Pancreas (tissue), 10 donors: Measurements from ENCODE around the gene NAV3. TPM values are rescaled to one million over a fixed set of nuclear protein-coding genes. Genes with fewer than 3 reads are reported as not detected.

ENCODE experiments used
- ATAC-seq, 4 donors: fragments of 200-7000 bp; cut with Tn5 transposase; one replicate each; pipeline versions ENCODE4 v1.8.0 to v1.9.1; 2020; ENCODE audit warnings: mild to moderate bottlenecking in 4 of 4, moderate library complexity in 4 of 4
- DNase-seq, 6 donors: peaks; one replicate each; pipeline ENCODE4 v3.0.0-alpha.2; 2020
- FAIRE-seq: peaks from 2 replicates; lab custom pipeline; 2012; peaks lifted over from hg19 to GRCh38; lab: Jason Lieb, UNC
- H3K27ac ChIP-seq, 4 donors: fragments of 200-600 bp; sonication (generic); 1 replicate in 3 of 4; 2 replicates in 1 of 4; pipeline versions ENCODE4 v1.5.0 to v1.8.0; 2020
- H3K27me3 ChIP-seq, 4 donors: fragments of 200-600 bp; one replicate each; pipeline ENCODE4 v1.8.0; 2021
- H3K36me3 ChIP-seq, 3 donors: fragments of 200-600 bp; sonication (generic) in 1 of 3; one replicate each; pipeline versions ENCODE4 v1.5.0 to v1.8.0; 2020 to 2021
- H3K4me1 ChIP-seq, 3 donors: fragments of 200-600 bp; one replicate each; pipeline ENCODE4 v1.8.0; 2021
- H3K4me3 ChIP-seq, 4 donors: fragments of 200-600 bp; sonication (generic) in 2 of 4; one replicate each; pipeline versions ENCODE4 v1.5.0 to v1.8.0; 2020 to 2021
- H3K9me3 ChIP-seq, 4 donors: fragments of 200-600 bp; one replicate each; pipeline ENCODE4 v1.8.0; 2021
- WGBS, 2 donors: extraction: QIAGEN DNeasy Blood & Tissue Kit; methylation state at CpG; one replicate each; pipeline ENCODE4 v1.1.7; 2013; 5-methylcytosine and 5-hydroxymethylcytosine counted together
- intact Hi-C, 3 donors: fragments of 100-400 bp; cut with DNase I; formaldehyde crosslinking; loops; one replicate each; pipeline versions ENCODE4 v1.11.1 to v1.14.2; 2022
- polyA plus RNA-seq, 2 donors: library from polyadenylated mRNA; stranded (reverse); fragments of 200-250 nt; gene quantifications; one replicate each; pipeline ENCODE4 v1.2.3, GENCODE V29; 2013
- total RNA-seq, 6 donors: library from RNA; stranded (reverse); fragmentation: NEBNext Ultra II Directional in 4 of 6; extraction: Animal tissue kit (Norgen Biotek cat#: 25700) in 4 of 6; gene quantifications; one replicate each; pipeline versions ENCODE4 v1.2.1 to v1.2.4, GENCODE V29; 2021 to 2023
- TF ChIP-seq, protein P1 (sequence below), 4 donors: fragments of 200-600 bp; sonication (generic) in 3 of 4; IDR thresholded peaks; one replicate each; pipeline versions ENCODE4 v1.5.0 to v1.8.0; 2021; ENCODE audit warnings: antibody characterized with exemption in 4 of 4
- donor health status: healthy with polysubstance abuse.
- donor health status: DM: no; HTN: no; CAD: no; lungs with moderate emphysema.
- donor health status: DM: no; HTN: no; CAD: no.
- donor health status: control.
- donor health status: control.
- donor health status: Bipolar disorder and iron deficiency.
- donor health status: DM: yes; HTN: yes; CAD: no.
- donor health status: DM: no; HTN: no; CAD: no.
- donor health status: DM: no; HTN: no; CAD: no.
- donor health status: DM: yes; HTN: yes; CAD: no.

NAV3 gene
- total and polyA plus RNA-seq, 8 donors = 0.46 to 3.7 (median 0.68) TPM

DNA sequence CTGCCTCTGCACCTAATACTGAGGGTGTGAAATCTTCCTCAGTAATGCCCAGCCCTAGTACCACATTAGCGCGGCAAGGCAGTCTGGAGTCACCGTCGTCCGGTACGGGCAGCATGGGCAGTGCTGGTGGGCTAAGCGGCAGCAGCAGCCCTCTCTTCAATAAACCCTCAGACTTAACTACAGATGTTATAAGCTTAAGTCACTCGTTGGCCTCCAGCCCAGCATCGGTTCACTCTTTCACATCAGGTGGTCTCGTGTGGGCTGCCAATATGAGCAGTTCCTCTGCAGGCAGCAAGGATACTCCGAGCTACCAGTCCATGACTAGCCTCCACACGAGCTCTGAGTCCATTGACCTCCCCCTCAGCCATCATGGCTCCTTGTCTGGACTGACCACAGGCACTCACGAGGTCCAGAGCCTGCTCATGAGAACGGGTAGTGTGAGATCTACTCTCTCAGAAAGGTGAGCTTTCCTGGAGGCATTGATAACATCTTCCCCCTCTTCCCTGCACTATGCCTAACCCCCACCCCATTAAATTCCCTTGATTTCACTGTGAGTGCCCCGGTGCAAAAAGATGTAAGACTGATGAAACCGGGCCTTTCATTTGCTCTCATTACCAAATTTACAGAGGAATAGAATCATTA is 291.4 kb downstream of the NAV3 start:
- no peaks in the 10 kb centered on the region for H3K9me3 ChIP-seq
- no peaks in the 10 kb centered on the region for H3K4me1 ChIP-seq
- TF ChIP-seq, protein P1, sequence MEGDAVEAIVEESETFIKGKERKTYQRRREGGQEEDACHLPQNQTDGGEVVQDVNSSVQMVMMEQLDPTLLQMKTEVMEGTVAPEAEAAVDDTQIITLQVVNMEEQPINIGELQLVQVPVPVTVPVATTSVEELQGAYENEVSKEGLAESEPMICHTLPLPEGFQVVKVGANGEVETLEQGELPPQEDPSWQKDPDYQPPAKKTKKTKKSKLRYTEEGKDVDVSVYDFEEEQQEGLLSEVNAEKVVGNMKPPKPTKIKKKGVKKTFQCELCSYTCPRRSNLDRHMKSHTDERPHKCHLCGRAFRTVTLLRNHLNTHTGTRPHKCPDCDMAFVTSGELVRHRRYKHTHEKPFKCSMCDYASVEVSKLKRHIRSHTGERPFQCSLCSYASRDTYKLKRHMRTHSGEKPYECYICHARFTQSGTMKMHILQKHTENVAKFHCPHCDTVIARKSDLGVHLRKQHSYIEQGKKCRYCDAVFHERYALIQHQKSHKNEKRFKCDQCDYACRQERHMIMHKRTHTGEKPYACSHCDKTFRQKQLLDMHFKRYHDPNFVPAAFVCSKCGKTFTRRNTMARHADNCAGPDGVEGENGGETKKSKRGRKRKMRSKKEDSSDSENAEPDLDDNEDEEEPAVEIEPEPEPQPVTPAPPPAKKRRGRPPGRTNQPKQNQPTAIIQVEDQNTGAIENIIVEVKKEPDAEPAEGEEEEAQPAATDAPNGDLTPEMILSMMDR (IDR thresholded peaks at IDR 0.05) = no peak
- no peak overlapping the region for H3K27ac ChIP-seq
- H3K36me3 ChIP-seq = no peaks in the 10 kb centered on the region
- ATAC-seq (no peak), FAIRE-seq (no peak), DNase-seq (peak in 1 of 6 donors; percentile 33)
- no peak overlapping the region for H3K4me3 ChIP-seq
- 70 to 81% methylated on average over 16 of the region's 16 CpGs for WGBS, 2 donors
- intact Hi-C loops = no loop called here
- no peaks in the 10 kb centered on the region for H3K27me3 ChIP-seq

DNA sequence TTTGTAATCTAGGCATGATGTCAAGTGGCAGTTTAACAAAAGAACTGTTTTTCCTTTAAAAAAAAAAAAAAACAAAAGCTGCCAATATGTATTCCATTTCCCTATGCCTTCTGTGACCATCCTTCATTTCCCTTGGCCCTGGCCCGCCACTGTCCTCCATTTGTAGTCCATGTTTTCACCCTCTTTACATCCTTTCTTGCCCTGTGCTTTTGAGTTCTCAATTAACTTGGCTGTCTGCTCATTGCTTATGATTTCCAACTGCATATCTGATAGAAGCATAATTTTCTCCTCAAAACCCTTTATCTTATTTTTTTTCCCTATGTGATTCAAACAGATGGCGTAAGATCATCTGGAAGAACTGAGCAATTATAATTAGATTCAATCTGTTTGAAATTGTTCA is 297.5 kb downstream of the NAV3 start:
- intact Hi-C loops = no loop called here
- ATAC-seq (no peak), FAIRE-seq (no peak), DNase-seq (no peak)
- no peak overlapping the region for H3K27ac ChIP-seq
- TF ChIP-seq, protein P1 (IDR thresholded peaks at IDR 0.05) = no peak
- H3K4me1 ChIP-seq = no peaks in the 10 kb centered on the region
- no peak overlapping the region for H3K4me3 ChIP-seq
- no peaks in the 10 kb centered on the region for H3K36me3 ChIP-seq
- no peaks in the 10 kb centered on the region for H3K9me3 ChIP-seq
- WGBS, 2 donors = 40 to 63% methylated on average over 2 of the region's 2 CpGs
- H3K27me3 ChIP-seq = no peaks in the 10 kb centered on the region

DNA sequence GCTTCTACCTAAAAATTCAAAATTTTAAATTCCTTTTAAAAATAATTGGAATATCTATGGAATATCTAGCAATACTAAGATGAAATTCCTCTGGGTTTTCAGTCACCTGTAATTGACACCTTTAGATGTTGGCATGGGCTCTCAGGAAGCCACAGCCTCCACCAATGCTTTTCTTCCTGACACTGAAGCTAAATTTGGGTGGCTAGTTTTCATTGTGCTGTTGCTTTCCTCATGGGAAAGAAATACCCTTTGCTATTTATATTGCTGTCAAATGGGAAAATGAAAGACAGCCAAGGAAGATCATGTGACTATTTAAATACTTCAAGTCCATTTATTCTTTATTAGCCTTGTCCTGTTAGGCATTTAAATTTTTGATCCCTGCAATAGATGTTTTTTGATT is 313.0 kb downstream of the NAV3 start:
- Histone ChIP-seq H3K27ac (no peak overlapping the region), H3K4me1 (no peaks in the 10 kb centered on the region), H3K9me3 (no peaks in the 10 kb centered on the region), H3K36me3 (no peaks in the 10 kb centered on the region), H3K4me3 (no peak overlapping the region), H3K27me3 (no peaks in the 10 kb centered on the region)
- intact Hi-C loops = no loop called here
- FAIRE-seq (no peak), ATAC-seq (no peak), DNase-seq (no peak)
- TF ChIP-seq, protein P1 (IDR thresholded peaks at IDR 0.05) = no peak

DNA sequence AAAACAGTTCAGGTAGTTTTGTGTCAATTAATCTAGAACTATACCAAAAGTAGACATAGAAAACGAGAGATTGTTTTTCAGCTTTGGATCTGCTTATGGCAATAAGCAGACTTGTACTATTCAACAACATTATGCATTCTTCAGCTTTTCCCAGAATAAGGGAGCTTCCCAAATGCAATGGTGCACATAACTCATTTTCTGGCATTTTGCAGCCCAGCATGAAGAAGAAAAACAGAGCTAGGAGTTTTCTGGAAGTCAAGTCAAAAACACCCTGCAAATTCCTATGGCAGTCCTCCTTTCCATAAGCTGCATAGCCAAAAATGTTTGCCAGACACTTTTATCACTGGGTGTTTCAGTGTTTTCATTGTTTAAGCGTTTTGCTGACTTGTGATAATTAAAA is 314.7 kb downstream of the NAV3 start:
- DNase-seq = no peak
- 27 to 39% methylated on average over 2 of the region's 2 CpGs for WGBS, 2 donors
- no peak for FAIRE-seq
- intact Hi-C loops = no loop called here
- Histone ChIP-seq H3K27me3 (no peaks in the 10 kb centered on the region), H3K27ac (no peak overlapping the region), H3K9me3 (no peaks in the 10 kb centered on the region), H3K4me1 (no peaks in the 10 kb centered on the region), H3K36me3 (no peaks in the 10 kb centered on the region), H3K4me3 (no peak overlapping the region)
- TF ChIP-seq, protein P1 (IDR thresholded peaks at IDR 0.05) = no peak
- no peak for ATAC-seq

DNA sequence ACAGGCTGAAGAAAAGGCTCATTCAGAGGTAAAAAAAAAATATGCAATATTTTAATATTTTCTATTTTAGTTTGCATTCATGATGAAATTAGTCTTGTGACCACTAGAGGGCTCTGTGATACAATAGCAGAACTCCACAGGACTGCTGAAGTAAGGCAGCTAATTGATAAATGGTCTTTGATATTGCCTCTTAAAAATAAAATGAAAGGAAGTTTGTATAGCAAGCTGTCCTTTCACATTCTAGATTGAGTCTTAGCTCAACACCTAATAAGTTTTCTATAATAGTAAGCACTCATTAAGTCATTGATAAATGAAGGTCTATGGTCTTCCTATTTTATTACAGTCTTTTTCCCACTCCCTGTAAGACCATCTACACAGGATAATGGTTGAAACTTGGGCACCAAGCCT is 315.7 kb downstream of the NAV3 start:
- H3K27me3 ChIP-seq = no peaks in the 10 kb centered on the region
- H3K4me1 ChIP-seq = no peaks in the 10 kb centered on the region
- FAIRE-seq = no peak
- peak in 3 of 4 donors; percentile 51 to 61 (median 53) for ATAC-seq
- no peak for DNase-seq
- TF ChIP-seq, protein P1 (IDR thresholded peaks at IDR 0.05) = peak; percentile 37 to 67 (median 57)
- no peaks in the 10 kb centered on the region for H3K9me3 ChIP-seq
- no peak overlapping the region for H3K4me3 ChIP-seq
- H3K36me3 ChIP-seq = no peaks in the 10 kb centered on the region
- H3K27ac ChIP-seq = no peak overlapping the region
- intact Hi-C loops = no loop called here
